Measurements from ENCODE around the gene DUS4L.

GRCh38 chr7:107580716-107581383, 17.1 kb downstream of the DUS4L start:
- TF ChIP-seq CTCF (conservative IDR thresholded peaks at IDR 0.05; ENCODE audit: low read depth, low read length): no peak
- TF ChIP-seq EZH2 (IDR thresholded peaks at IDR 0.05; ENCODE audit: borderline replicate concordance, low read depth, low read length, poor library complexity, severe bottlenecking): no peak
